ENCODE results near the gene CYP2A6. TPM values are rescaled to one million over a fixed set of nuclear protein-coding genes. Genes with fewer than 3 reads are reported as not detected.
"Not testable (repeated sequence)": the region's sequence is repeated elsewhere in the genome, so short reads cannot be mapped to it uniquely, and the experiment has no call there.

The CYP2A6 gene
- total RNA-seq, 2 donors from 2014 or later: not detected

DNA sequence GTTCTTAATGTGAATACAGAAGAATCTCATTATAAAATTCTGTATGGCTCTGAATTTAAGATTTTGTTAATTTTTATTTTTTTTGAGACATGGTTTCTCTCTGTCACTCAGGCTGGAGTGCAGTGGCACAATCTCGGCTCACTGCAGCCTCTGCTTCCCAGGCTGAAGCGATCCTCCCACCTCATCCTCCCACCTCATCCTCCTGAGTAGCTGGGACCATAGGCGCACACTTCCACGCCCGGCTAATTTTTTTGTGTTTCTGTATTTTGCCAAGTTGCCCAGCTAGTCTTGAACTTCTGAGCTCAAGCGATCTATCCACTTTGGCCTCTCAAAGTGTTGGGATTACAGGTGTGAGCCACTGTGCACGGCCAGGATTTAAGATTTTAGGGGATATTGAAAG lies 17.5 kb upstream of the CYP2A6 start:
- no peak for DNase-seq
- Histone ChIP-seq H3K9me3 (no peaks in the 10 kb centered on the region), H3K4me3 (no peak overlapping the region), H3K36me3 (replicated peaks in 1 of 2; ENCODE audit: insufficient read depth in 1 of 2, low read depth in 2 of 2) (no peaks in the 10 kb centered on the region), H3K4me1 (no peaks in the 10 kb centered on the region), H3K27me3 (no peaks in the 10 kb centered on the region), H3K27ac (no peak overlapping the region)
- TF ChIP-seq POLR2A (IDR thresholded peaks at IDR 0.05): no peak
- TF ChIP-seq, protein P1, sequence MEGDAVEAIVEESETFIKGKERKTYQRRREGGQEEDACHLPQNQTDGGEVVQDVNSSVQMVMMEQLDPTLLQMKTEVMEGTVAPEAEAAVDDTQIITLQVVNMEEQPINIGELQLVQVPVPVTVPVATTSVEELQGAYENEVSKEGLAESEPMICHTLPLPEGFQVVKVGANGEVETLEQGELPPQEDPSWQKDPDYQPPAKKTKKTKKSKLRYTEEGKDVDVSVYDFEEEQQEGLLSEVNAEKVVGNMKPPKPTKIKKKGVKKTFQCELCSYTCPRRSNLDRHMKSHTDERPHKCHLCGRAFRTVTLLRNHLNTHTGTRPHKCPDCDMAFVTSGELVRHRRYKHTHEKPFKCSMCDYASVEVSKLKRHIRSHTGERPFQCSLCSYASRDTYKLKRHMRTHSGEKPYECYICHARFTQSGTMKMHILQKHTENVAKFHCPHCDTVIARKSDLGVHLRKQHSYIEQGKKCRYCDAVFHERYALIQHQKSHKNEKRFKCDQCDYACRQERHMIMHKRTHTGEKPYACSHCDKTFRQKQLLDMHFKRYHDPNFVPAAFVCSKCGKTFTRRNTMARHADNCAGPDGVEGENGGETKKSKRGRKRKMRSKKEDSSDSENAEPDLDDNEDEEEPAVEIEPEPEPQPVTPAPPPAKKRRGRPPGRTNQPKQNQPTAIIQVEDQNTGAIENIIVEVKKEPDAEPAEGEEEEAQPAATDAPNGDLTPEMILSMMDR (IDR thresholded peaks at IDR 0.05): no peak
- intact Hi-C loops (cut with DNase I): no loop called here
- WGBS, 2 donors: 76 to 86% methylated on average over 4 to 7 of the region's 7 CpGs
- ATAC-seq: no peak

DNA sequence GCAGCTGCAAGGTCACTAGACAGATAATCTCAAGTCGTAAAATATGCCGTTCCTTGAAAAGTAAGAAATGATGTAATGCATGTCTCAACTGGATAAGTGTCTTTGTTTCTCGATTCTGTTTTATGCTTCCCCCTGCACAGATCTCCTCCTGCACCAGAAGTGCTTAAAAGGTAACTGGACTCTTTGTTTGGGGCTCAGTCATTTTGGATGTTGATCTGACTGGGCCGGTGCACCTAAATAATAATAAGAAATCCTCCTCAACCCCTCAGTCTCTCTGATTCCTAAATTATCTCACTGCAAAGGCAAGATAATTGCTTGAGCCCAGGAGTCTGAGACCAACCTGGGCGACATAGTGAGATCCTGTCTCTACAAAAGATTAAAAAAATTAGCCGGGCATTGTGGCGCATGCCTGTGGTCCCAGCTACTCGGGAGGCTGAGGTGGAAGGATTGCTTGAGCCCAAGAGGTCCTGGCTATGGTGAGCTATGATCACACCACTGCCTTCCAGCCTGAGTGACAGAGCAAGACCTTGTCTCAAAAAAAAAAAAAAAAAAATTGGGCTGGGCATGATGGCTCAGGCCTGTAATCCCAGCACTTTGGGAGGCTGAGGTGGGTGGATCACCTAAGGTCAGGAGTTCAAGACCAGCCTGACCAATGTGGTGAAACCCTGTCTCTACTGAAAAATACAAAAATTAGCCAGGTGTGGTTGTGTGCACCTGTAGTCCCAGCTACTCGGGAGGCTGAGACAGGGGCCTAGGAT lies 14.7 kb upstream of the CYP2A6 start:
- intact Hi-C loops (cut with DNase I); H3K9me3 ChIP-seq; H3K27me3 ChIP-seq; ATAC-seq; H3K36me3 ChIP-seq (replicated peaks in 1 of 2; ENCODE audit: insufficient read depth in 1 of 2, low read depth in 2 of 2); H3K4me3 ChIP-seq; H3K4me1 ChIP-seq; DNase-seq; H3K27ac ChIP-seq: not testable (repeated sequence)
- WGBS, 2 donors: 57 to 61% methylated on average over 7 to 9 of the region's 9 CpGs

DNA sequence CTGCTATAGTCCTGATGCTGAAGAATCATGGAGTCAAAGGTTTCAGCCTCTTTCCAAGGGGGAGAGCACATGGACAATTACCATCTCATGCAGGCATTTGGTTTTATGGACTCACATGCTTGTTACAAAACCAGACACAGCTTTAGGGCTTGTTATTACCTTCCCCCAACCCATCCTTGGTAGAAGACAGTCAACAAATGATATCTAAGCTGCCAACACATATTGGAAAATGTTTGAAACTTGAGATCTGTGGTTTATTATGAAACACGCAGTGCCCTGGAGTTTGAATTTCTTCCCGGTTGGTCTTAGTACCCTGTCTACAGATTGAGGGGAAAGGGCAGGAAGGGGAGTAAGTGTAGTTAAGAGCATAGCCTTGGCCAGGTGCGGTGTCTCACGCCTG lies 12.5 kb upstream of the CYP2A6 start:
- H3K27me3 ChIP-seq: no peaks in the 10 kb centered on the region
- H3K36me3 ChIP-seq (replicated peaks in 1 of 2; ENCODE audit: insufficient read depth in 1 of 2, low read depth in 2 of 2): no peaks in the 10 kb centered on the region
- ATAC-seq: no peak
- H3K4me1 ChIP-seq: no peaks in the 10 kb centered on the region
- no peak for DNase-seq
- no peak overlapping the region for H3K27ac ChIP-seq
- no peaks in the 10 kb centered on the region for H3K9me3 ChIP-seq
- 75 to 85% methylated on average over 3 to 4 of the region's 4 CpGs for WGBS, 2 donors
- no peak overlapping the region for H3K4me3 ChIP-seq
- TF ChIP-seq, protein P1 (IDR thresholded peaks at IDR 0.05): no peak
- TF ChIP-seq POLR2A (IDR thresholded peaks at IDR 0.05): no peak
- intact Hi-C loops (cut with DNase I): no loop called here

DNA sequence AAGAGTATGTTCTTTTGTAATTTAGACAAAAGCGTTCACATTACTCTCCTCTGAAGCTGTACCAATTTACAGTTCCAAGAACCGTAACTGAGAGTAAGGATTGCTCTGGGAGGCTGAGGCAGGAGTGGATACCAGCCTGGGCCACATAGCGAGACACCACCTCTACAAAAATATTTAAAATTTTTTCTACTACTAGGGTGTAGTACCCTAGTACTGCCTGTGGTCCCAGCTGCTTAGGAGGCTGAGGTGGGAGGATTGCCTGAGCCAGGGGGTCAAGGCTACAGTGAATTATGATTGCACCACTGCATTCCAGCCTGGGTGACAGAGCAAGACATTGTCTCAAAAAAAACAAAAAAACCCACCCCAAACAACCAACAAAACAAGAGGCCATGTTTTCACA lies 12.1 kb upstream of the CYP2A6 start:
- Histone ChIP-seq H3K27me3 (no peaks in the 10 kb centered on the region), H3K27ac (no peak overlapping the region), H3K4me1 (no peaks in the 10 kb centered on the region), H3K4me3 (no peak overlapping the region), H3K36me3 (replicated peaks in 1 of 2; ENCODE audit: insufficient read depth in 1 of 2, low read depth in 2 of 2) (no peaks in the 10 kb centered on the region), H3K9me3 (no peaks in the 10 kb centered on the region)
- TF ChIP-seq, protein P1 (IDR thresholded peaks at IDR 0.05): no peak
- no peak for TF ChIP-seq POLR2A (IDR thresholded peaks at IDR 0.05)
- whole genome bisulfite sequencing, 2 donors: 95% methylated on average over 3 of the region's 3 CpGs; no CpG with 5 or more reads in 1 of the 2 donors
- ATAC-seq (no peak), DNase-seq (no peak)
- intact Hi-C loops (cut with DNase I): no loop called here

DNA sequence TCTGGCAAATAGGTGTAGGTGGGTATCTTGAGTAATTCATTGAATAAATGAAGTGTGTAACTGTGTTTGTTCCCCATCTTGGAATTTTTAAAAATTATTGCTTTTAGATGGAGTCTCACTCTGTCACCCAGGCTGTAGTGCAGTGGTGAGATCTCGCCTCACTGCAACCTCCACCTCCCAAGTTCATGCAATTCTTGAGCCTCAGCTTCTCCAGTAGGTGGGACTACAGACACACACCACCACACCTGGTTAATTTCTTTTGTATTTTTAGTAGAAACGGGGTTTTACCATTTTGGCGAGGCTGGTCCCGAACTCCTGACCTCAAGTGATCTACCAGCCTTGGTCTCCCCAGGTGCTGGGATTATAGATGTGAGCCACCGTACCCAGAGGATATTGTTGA lies 7.9 kb upstream of the CYP2A6 start:
- Histone ChIP-seq H3K4me1 (no peaks in the 10 kb centered on the region), H3K27ac (no peak overlapping the region), H3K27me3 (no peaks in the 10 kb centered on the region), H3K9me3 (no peaks in the 10 kb centered on the region), H3K4me3 (no peak overlapping the region), H3K36me3 (replicated peaks in 1 of 2; ENCODE audit: insufficient read depth in 1 of 2, low read depth in 2 of 2) (no peaks in the 10 kb centered on the region)
- no peak for TF ChIP-seq POLR2A (IDR thresholded peaks at IDR 0.05)
- TF ChIP-seq, protein P1 (IDR thresholded peaks at IDR 0.05): no peak
- intact Hi-C loops (cut with DNase I): no loop called here
- 85 to 86% methylated on average over 4 to 5 of the region's 5 CpGs for WGBS, 2 donors
- no peak for DNase-seq
- ATAC-seq: no peak

DNA sequence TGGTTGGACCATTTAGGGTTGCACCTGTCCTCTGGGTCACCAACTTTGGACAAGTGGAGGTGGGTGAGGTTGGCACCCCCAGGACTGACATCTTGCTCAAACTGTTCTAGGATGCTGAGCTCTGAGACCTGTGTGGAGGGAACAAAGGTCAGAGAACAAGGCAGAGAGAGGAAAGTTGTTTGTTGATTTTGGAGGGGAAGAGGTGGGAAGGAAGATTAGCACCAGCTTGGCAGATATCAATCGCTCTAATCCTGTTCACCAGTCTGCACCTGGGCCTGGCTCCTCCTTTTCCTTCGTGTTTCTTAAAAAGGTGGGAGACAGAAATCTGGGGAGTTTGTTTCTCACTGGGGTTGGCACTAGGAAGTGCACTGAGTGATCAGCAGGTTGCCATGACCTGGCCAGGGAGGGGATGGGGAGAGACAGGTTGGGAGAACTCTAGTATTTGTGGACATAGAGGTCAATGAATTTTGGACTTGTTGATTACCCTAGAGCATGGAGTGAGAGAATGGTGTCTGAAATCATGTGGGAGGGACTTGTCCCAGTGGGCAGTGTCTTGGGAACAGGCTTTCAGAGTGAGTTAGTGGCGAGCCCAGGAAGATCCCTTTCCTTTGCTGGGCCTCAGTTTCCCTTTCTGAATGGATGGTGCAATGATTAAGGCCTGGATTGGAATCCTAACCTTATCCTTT lies 2.4 kb upstream of the CYP2A6 start:
- DNase-seq; H3K27me3 ChIP-seq; H3K4me1 ChIP-seq; ATAC-seq; H3K36me3 ChIP-seq (replicated peaks in 1 of 2; ENCODE audit: insufficient read depth in 1 of 2, low read depth in 2 of 2); intact Hi-C loops (cut with DNase I); H3K4me3 ChIP-seq; H3K9me3 ChIP-seq; H3K27ac ChIP-seq: not testable (repeated sequence)
- WGBS, 2 donors: 9 to 18% methylated on average over 2 of the region's 3 CpGs

DNA sequence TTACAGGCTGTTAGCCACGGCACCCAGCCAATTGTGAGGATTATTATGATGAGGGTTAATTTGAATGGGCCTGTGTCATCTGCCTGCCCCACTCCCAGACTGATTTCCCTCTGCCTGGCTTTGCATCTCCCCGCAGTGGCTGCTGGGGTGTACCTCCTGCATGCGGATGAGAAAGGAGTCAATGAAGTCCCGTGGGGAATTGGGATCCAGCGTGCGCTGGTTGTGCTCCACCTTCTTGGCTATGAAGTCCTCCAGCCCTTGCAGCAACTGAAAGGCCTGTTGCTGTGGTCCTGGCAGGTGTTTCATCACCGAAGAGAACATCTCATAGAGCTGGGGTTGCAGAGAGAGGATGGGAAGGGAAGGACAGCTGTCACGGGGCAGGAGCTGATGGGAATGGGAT lies 3.5 kb downstream of the CYP2A6 start:
- H3K36me3 ChIP-seq (replicated peaks in 1 of 2; ENCODE audit: insufficient read depth in 1 of 2, low read depth in 2 of 2); H3K27me3 ChIP-seq; DNase-seq; intact Hi-C loops (cut with DNase I); ATAC-seq; H3K9me3 ChIP-seq; H3K27ac ChIP-seq; H3K4me3 ChIP-seq: not testable (repeated sequence)
- H3K4me1 ChIP-seq: peaks cover 16% of the 10 kb centered on the region
- 75 to 85% methylated on average over 4 to 8 of the region's 8 CpGs for WGBS, 2 donors

DNA sequence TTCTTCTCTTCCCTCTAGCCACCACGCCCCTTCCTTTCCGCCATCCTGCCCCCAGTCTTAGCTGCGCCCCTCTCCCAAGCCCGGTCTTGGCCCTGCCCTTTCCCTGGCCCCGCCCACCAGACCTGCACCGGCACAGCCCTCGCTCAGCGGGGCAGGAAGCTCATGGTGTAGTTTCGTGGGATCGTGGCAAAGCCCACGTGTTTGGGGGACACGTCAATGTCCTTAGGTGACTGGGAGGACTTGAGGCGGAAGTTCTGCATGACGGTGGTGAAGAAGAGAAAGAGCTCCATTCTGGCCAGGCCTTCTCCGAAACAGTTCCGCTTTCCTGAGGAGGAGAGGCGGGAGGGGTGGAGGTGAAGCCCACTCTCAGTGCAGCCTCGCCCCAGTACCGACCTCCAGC lies 6.6 kb downstream of the CYP2A6 start:
- DNase-seq (peak in 3 of 4 donors; percentile 21 to 68 (median 62)), ATAC-seq (peak; percentile 60)
- intact Hi-C loops (cut with DNase I); H3K36me3 ChIP-seq (replicated peaks in 1 of 2; ENCODE audit: insufficient read depth in 1 of 2, low read depth in 2 of 2); H3K27ac ChIP-seq; H3K27me3 ChIP-seq; H3K4me3 ChIP-seq; H3K9me3 ChIP-seq: not testable (repeated sequence)
- H3K4me1 ChIP-seq: peaks cover 16% of the 10 kb centered on the region
- 3 to 9% methylated on average over 6 to 17 of the region's 19 CpGs for WGBS, 2 donors

Data from body of pancreas (tissue), 4 donors.